Hematopoietic multipotent progenitor cell (in vitro differentiated cells): ENCODE results near the gene TRIO. TPM values are rescaled to one million over a fixed set of nuclear protein-coding genes. Genes with fewer than 3 reads are reported as not detected.
"Not testable (repeated sequence)": the region's sequence is repeated elsewhere in the genome, so short reads cannot be mapped to it uniquely, and the experiment has no call there.

Experiments used
- DNase-seq, 3 donors: peaks; one replicate each; pipeline ENCODE4 v3.0.0-alpha.2; 2011 to 2015; ENCODE audit warnings: low read depth in 2 of 3, low spot score in 2 of 3
- total RNA-seq: library from RNA; depleted of rRNA; stranded (reverse); fragments of >200 nt; gene quantifications from one replicate; pipeline ENCODE4 v1.2.3, GENCODE V29; 2012

TRIO gene
- total RNA-seq, 1 donor = 69.2 TPM

DNA sequence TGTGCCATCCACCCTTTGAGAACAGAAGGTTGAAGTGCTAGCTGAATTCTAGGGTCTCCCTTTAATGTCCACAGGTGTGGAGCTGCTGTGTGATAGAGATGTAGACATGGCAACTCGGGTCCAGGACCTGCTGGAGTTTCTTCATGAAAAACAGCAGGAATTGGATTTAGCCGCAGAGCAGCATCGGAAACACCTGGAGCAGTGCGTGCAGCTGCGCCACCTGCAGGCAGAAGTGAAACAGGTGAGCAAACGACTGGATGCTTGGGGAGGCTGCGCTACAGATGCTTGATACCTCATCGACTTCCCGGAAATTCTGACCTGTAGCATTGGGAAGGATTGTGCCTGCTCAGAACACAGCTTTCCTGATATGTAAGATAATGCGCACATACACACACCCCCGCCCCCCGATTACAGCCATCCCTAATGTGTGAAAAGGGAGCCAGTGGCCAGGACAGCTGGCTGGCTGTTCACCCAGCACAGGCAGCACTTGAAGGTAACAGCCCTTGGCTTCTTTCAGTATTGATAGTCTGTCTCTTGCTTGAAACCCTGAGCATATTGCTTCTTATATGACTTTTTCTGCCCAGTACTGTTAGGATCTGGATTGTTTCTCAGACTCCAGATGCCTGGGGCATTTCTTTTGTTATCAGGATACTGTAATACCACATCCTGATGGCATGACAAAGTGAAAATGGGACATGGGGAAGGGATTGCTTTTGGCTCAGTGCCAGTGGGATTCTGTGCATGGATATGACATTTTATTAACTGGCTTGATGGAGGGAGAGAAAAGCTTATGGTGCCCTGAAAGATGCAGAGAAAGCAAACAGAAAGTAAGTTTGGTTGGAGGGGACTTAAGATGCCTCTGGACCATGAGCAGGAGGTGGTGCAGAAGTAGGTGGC lies 221.7 kb downstream of the TRIO start:
- no peak for DNase-seq

GRCh38 chr5:14365831-14366430 lies 222.8 kb downstream of the TRIO start:
- peak in 1 of 3 donors; percentile 7 for DNase-seq

DNA sequence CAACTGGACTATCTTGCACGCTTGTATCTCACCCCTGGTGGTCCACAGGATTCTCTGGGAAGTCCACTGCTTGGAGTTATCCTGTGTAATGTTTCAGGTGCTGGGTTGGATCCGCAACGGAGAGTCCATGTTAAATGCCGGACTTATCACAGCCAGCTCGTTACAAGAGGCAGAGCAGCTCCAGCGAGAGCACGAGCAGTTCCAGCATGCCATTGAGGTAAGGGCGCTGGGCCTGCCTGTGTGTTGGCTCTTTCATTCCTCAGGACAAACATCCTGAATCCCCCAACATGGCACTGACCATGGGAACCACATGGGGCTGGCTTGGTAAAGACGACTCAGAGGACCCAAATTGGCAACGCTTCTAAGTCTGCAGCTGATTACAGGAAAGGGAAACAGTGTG lies 223.6 kb downstream of the TRIO start:
- DNase-seq = no peak

- no peak for DNase-seq
Measured at GRCh38 chr5:14367364-14367763, 224.2 kb downstream of the TRIO start.

DNA sequence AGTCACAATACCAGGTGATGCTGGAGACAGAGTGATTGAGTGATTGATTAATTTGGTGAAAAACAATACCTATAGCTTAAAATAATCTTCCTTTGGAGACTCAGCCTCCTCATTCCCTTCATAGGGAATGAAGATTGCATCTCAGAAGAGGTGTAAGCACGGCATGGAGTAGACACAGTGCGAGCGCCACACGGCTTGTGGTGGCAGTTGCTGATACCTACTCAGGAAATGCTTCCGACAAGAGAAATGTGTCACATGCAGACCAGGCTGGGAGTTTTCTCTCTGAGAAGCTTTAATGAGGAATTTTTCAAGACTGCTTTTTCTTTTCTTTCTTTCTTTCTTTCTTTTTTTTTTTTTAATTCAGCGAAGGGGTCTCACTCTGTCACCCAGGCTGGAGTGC lies 226.6 kb downstream of the TRIO start:
- DNase-seq = no peak

GRCh38 chr5:14370386-14370785 lies 227.2 kb downstream of the TRIO start:
- no peak for DNase-seq

DNA sequence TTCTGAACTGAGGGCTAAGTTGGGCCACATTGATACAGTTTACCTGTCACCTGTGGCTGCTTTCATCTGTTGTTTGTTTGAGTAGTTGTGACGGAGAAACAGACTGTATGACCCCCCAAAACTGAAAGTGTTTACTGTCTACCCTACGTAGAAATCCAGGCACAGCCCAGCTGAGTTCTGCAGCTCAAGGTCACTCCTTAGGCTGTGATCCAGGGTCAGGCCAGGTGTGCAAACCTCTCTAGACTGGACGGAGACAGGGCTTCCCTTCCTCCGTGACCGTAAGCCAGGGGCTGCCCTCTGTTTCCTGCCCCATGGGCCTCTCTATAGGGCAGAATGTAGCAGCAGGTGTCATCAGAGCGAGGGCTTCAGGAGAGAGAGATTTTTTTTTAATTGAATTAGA lies 230.5 kb downstream of the TRIO start:
- no peak for DNase-seq

- no peak for DNase-seq
Measured at GRCh38 chr5:14374100-14374499, 231.0 kb downstream of the TRIO start.

DNA sequence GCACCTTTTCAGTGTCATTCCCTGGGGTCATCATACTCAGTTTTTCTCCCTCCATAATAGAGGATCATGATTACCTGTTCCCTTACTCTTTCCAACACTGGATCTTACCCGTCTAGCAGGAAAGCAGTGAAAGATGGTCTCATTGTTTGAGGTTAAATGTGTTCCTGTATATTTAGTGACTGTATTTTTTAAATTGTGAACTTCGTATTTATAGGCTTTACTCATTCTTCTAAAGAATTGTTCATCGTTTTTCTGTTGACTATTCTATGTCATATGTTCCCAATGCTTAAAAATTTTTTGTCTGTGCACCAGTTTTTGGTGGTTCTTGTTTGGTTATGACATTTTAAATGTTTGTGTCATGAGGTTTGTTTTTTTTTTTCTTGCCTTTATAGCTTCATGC lies 233.6 kb downstream of the TRIO start:
- no peak for DNase-seq

DNA sequence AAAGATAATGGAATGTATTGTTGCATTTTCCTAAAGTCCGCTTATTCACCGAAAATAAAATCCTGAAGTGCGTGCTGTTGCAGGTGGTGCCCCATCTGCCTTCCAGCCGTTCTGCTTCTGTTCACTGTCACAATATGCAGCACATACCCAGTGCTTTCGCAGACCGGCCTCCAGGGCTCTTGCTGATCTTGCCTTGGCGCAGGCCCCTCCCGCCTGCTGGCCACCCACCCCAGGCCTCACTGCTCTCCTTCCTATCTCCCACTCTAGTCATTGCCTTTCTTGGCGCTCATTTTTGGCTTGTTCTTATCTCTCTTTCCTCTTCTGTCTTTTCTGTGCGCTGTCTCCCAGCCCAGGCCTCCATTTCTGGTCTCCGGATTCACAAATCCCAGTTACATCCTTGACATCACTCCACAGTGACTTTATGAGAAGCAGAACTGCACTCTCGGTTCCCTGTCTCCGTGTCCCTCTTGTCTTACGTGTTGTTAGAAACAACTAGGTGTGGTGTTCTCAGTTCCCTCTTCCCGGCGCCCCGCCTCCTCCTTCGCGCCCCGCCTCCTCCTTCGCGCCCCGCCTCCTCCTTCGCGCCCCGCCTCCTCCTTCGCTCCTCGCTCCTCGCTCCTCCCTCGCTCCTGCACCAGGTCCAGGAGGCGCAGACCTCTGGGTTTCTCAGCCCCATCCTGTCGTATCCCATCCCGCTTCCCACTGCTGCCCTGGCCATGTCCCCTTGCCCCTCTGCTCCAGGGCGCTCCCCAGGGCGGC lies 236.8 kb downstream of the TRIO start:
- no peak for DNase-seq

DNA sequence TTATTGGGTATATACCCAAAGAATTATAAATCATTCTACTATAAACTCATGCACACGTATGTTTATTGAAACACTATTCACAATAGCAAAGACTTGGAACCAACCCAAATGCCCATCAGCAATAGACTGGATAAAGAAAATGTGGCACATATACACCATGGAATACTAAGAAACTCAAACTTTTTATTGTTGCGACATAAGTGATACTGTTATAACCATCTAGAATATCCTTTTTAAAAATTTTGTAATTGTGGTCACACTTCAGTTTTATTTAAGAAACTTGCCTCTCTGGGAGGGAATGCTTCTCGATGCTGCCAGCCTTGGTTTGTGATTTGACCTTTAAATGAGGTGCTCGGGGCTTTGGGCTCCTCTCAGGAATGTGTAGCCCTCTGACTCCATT lies 237.6 kb downstream of the TRIO start:
- no peak for DNase-seq

DNA sequence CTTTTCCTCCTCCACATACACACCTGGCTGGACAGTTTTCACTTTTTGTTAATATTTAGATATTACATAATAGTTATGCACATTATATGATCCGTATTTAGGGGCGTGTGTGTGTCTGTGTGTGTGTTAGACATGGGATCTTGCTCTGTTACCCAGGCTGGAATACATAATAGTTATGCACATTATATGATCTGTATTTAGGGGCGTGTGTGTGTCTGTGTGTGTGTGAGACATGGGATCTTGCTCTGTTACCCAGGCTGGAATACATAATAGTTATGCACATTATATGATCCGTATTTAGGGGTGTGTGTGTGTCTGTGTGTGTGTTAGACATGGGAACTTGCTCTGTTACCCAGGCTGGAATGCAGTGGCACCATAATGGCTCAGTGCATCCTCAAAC lies 239.5 kb downstream of the TRIO start:
- DNase-seq = no peak

DNA sequence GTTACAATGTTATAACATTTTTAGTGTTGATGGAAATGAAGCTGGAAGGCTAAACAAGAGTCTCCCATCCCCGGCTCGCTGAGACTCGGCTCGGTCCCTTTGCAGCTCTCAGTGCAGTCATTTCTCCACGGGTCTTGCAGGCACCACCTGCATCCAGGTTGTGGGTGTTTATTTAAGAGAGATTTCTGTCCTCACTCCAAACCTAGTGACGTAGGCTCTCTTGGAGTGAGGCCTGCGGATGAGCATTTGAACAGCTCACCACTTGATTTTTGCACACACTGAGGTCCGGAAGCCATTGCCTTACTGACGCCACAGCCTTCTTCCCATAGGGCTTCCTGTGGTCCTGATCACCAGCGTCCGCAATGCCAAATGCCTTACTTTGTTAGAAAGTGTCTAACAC lies 240.8 kb downstream of the TRIO start:
- DNase-seq = no peak

- DNase-seq = no peak
Measured at GRCh38 chr5:14385019-14385418, 241.9 kb downstream of the TRIO start.

- no peak for DNase-seq
Measured at GRCh38 chr5:14386884-14387624, 243.9 kb downstream of the TRIO start.

- no peak for DNase-seq
Measured at GRCh38 chr5:14388741-14389140, 245.6 kb downstream of the TRIO start.

DNA sequence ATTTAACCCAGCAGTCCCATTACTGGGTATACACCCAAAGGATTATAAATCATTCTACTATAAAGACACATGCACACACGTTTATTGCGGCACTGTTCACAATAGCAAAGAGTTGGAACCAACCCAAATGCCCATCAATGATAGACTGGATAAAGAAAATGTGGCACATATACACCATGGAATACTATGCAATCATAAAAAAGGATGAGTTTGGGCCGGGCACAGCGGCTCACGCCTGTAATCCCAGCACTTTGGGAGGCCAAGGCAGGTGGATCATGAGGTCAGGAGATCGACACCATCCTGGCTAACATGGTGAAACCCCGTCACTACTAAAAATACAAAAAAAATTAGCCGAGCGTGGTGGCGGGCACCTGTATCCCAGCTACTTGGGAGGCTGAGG lies 249.4 kb downstream of the TRIO start:
- not testable (repeated sequence) for DNase-seq

DNA sequence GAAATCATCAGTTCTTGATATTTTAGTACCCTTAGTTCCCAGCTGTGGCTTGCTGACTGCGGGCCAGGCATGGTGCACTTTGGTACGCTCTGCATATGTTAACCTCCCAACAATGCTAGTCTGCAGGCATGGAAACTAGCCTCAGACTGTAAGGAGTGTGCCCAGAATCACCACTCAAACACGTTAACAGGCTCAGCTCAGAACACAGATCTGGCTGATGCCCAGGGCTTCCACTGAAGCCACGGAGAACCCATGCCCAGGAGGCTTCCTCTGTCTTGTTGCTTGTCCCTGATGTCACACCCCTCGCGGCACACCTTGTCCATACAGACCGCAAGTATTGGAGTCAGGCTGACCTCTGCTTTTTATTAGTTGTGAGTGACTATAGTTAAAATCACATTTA lies 251.2 kb downstream of the TRIO start:
- DNase-seq = no peak

- no peak for DNase-seq
Measured at GRCh38 chr5:14395411-14395810, 252.3 kb downstream of the TRIO start.

- DNase-seq = no peak
Measured at GRCh38 chr5:14396066-14396465, 252.9 kb downstream of the TRIO start.

DNA sequence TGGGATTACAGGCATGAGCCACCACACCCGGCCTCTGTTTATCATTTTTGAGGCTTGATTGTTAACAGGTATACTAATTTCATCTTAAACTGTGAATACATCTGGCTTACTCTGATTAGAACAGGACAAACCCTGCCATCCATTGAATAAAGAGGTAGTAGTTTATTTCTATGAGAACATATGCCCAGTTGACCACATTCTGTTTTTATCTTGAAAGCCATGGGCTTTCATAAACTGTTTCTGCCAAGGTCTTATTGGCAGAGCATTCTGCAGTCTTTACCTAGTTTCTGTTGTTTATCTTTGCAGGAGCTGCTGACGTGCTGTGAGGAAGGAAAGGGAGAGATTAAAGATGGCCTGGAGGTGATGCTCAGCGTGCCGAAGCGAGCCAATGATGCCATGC lies 253.6 kb downstream of the TRIO start:
- peak in 1 of 3 donors; percentile 13 for DNase-seq
